ENCODE data around the gene VPS16.
"Not testable (repeated sequence)": the region's sequence is repeated elsewhere in the genome, so short reads cannot be mapped to it uniquely, and the experiment has no call there.

The VPS16 gene

DNA sequence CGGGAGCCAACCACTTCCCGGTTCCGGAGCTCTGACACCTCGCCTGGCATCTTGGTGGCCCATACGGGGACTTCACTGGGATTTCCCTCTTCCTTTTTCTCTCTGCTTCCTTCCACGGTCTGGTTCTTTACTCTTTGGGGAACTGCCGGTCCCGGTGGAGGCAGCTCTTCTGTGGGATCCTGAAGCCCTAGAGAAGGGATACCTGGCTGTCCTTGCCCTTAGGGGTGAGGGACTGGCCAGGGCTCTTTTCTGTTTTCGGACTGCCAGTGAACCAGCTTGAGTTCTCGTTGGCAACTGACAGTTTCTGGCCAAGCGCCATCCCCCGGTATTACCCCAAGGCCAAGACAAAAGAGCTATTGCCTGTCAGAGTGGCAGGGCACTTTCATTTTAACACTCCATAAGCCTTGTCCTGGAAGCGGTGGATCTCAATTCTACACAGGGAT, 39.2 kb upstream of the VPS16 start:
- no peak overlapping the region for H3K4me3 ChIP-seq (ENCODE audit: low read length)
- TF ChIP-seq, protein P1, sequence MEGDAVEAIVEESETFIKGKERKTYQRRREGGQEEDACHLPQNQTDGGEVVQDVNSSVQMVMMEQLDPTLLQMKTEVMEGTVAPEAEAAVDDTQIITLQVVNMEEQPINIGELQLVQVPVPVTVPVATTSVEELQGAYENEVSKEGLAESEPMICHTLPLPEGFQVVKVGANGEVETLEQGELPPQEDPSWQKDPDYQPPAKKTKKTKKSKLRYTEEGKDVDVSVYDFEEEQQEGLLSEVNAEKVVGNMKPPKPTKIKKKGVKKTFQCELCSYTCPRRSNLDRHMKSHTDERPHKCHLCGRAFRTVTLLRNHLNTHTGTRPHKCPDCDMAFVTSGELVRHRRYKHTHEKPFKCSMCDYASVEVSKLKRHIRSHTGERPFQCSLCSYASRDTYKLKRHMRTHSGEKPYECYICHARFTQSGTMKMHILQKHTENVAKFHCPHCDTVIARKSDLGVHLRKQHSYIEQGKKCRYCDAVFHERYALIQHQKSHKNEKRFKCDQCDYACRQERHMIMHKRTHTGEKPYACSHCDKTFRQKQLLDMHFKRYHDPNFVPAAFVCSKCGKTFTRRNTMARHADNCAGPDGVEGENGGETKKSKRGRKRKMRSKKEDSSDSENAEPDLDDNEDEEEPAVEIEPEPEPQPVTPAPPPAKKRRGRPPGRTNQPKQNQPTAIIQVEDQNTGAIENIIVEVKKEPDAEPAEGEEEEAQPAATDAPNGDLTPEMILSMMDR (IDR thresholded peaks at IDR 0.05; ENCODE audit: insufficient read depth, low read depth, low read length, missing control alignments): no peak
- DNase-seq (ENCODE audit: low read depth): no peak

DNA sequence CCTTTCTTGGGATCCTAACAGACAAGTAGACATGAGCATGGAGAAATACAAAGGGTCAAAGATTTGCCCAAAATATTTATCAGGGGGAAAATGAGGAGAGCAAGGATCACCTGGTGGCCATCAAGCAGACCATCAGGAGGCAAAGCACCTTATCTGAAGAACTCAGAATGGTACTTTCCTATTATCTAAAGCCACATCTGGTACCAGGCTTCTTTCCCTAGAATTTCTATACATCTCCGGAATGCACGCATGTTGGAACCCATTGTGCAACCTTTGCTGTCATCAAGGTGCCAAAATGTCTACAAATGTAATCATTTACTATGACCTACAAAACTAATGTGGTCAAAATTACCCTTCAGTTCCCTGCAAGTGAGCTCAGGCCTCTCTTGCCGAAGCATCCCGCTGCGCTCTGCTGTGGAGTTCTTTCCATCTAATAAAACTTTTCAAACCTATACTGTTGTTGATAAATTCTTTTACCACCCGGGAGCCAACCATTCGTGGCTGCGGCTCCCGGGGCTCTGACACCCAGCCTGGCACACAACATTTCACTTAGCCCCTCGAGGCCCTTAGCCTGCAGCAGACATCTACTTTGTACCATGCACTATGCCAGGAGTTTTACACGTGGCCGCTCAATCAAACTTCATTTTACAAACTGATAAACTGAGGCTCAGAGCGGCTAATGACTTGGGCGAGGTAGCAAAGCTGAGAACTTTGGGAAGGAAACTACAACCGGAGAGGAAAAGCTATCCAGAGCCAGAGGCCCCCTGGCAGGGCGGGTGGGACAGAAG, 36.3 kb upstream of the VPS16 start:
- TF ChIP-seq, protein P1 (IDR thresholded peaks at IDR 0.05; ENCODE audit: insufficient read depth, low read depth, low read length, missing control alignments): no peak
- no peak overlapping the region for H3K4me3 ChIP-seq (ENCODE audit: low read length)
- DNase-seq (ENCODE audit: low read depth): no peak

DNA sequence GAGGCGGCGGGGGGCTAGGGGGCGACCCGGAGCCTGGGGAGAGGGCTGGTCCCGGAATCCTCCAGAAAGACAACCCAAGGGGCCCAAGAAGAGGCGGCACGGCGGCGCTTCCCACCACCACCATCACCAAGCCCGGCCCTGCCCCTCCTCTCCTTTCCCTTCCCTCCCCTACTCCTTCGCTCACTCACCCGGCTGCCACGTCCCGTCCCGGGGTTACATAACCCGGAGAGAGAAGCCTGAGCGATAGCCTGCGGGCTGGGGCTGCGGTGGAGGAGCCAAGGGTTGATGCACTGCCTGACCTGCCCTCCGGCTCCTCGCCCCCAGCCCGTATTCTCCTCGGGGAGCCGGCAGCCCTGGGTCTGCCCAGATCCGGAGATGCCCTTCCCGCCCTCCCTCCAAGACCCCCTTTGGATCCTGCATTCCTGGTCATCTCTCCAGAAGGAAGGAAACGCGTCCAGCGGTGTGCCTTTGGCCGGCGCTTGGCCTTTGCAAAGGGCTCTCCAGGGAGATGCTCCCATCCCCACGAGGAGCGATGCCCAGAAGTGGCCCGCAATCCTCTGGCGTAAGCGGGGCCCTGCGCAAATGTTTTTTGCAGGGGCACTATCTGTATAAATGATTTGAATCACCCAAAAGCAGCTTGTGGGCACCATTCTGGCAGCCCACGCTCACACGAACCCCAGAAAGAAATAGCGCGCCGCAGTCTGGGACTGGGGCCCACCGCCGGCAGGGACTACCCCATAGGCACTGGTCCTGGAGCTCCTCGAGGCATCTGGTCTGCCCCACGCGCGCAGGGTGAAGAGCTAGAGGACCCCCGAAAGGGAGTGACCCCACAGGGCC, 35.5 kb upstream of the VPS16 start:
- H3K4me3 ChIP-seq (ENCODE audit: low read length): no peak overlapping the region
- TF ChIP-seq, protein P1 (IDR thresholded peaks at IDR 0.05; ENCODE audit: insufficient read depth, low read depth, low read length, missing control alignments): no peak

DNA sequence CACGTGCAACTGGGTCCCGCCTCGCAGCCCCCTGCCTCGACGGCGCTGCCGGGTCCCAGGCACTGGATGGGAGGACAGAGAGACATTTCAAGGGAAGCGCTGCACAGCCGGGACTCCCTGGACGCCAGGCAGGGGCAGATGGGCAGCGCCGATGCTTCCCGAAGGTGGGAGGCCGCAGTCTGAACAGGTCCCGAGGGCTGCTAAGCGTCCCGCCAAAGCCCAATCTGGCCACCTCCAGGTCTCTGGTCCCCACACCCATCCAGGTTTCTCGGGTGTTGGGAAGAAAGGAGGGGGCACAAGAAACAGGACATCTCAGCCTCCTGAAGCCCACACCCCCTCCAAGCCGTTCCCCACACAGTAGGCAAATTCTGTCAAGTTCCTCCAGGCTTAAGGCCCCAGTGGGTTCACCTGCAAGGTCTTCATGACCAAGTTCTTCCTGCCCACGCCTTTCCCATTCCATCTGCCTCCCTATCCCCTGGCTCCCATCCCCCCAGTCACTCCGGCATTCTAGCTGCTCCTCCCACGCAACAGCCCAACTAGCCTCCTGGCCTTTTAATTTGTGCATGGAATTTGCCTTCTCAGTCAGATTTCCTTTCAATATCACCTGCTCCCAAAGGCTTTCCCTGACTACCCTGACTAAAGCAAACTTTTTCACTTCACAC, 34.7 kb upstream of the VPS16 start:
- no peak overlapping the region for H3K4me3 ChIP-seq (ENCODE audit: low read length)
- TF ChIP-seq, protein P1 (IDR thresholded peaks at IDR 0.05; ENCODE audit: insufficient read depth, low read depth, low read length, missing control alignments): no peak
- DNase-seq (ENCODE audit: low read depth): no peak

More for the DNA sequence above, 35.5 kb upstream of the VPS16 start:
- no peak for DNase-seq (ENCODE audit: low read depth)

DNA sequence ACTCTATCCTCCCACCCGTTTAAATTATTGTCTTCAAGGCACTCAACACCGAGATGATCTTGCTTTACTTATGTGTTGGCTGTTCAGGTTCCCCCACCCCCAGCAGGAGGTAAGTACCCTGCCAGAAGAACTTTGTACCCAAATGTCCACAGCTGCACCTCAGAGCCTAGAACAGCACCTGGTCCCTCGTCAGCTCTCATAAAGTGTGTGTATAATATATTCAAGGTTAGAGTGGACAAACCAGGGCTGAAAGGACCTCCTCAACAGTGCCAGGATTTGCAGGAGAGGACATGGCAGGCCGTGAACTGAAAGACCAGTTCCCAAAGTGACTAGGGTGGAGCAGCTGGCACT, 34.2 kb upstream of the VPS16 start:
- no peak overlapping the region for H3K4me3 ChIP-seq (ENCODE audit: low read length)
- no peak for DNase-seq (ENCODE audit: low read depth)
- TF ChIP-seq, protein P1 (IDR thresholded peaks at IDR 0.05; ENCODE audit: insufficient read depth, low read depth, low read length, missing control alignments): no peak

DNA sequence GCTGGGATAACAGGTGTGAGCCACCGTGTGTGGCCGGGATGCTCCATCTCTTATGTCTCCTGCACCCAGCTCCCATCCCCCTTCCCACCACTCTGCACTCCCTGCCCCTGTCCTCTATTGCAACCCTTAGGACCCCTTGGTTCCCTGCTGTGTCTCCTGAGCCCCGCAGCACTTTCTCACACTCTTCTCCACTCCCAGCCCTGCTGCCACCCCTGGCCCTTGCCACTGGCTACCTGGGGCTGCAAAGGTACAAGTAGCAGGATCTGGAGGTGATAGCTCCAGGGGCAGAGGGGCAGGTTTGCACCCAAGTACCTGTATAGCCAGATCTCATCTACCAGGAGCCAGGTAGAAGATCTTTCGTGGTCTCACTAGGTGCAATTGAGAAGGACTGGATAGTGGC, 33.5 kb upstream of the VPS16 start:
- TF ChIP-seq, protein P1 (IDR thresholded peaks at IDR 0.05; ENCODE audit: insufficient read depth, low read depth, low read length, missing control alignments): no peak

DNA sequence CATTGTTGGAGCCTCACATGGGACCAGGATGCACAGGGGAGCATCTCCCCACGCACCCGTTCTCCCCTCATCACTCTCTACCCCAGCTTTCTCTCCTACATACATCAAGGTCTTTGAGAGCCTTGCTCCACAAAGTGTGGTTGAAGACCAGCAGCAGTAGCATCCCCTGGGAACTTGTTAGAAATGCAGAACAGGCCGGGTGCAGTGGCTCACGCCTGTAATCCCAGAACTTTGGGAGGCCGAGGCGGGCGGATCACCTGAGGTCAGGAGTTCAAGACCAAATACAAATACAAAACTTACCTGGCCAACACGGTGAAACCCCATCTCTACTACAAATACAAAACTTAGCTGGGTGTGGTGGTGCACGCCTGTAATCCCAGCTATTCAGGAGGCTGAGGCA, 32.6 kb upstream of the VPS16 start:
- DNase-seq (ENCODE audit: low read depth); H3K4me3 ChIP-seq (ENCODE audit: low read length): not testable (repeated sequence)

More for the DNA sequence above, 33.5 kb upstream of the VPS16 start:
- DNase-seq (ENCODE audit: low read depth): no peak
- no peak overlapping the region for H3K4me3 ChIP-seq (ENCODE audit: low read length)

All from epithelial cell of esophagus (primary cell).